ENCODE results near the gene YIPF1. TPM values are rescaled to one million over a fixed set of nuclear protein-coding genes. Genes with fewer than 3 reads are reported as not detected.

YIPF1 gene
- total and polyA plus RNA-seq, 10 of the 15 experiments (the other 5 are each of a cell fraction or from before 2014, with no cell fraction given) = 13.0 to 36.0 (median 20.3) TPM

- TF ChIP-seq, protein P1, sequence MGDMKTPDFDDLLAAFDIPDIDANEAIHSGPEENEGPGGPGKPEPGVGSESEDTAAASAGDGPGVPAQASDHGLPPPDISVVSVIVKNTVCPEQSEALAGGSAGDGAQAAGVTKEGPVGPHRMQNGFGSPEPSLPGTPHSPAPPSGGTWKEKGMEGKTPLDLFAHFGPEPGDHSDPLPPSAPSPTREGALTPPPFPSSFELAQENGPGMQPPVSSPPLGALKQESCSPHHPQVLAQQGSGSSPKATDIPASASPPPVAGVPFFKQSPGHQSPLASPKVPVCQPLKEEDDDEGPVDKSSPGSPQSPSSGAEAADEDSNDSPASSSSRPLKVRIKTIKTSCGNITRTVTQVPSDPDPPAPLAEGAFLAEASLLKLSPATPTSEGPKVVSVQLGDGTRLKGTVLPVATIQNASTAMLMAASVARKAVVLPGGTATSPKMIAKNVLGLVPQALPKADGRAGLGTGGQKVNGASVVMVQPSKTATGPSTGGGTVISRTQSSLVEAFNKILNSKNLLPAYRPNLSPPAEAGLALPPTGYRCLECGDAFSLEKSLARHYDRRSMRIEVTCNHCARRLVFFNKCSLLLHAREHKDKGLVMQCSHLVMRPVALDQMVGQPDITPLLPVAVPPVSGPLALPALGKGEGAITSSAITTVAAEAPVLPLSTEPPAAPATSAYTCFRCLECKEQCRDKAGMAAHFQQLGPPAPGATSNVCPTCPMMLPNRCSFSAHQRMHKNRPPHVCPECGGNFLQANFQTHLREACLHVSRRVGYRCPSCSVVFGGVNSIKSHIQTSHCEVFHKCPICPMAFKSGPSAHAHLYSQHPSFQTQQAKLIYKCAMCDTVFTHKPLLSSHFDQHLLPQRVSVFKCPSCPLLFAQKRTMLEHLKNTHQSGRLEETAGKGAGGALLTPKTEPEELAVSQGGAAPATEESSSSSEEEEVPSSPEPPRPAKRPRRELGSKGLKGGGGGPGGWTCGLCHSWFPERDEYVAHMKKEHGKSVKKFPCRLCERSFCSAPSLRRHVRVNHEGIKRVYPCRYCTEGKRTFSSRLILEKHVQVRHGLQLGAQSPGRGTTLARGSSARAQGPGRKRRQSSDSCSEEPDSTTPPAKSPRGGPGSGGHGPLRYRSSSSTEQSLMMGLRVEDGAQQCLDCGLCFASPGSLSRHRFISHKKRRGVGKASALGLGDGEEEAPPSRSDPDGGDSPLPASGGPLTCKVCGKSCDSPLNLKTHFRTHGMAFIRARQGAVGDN (IDR thresholded peaks at IDR 0.05) = no peak
- no peak for TF ChIP-seq ZBED1 (IDR thresholded peaks at IDR 0.05; ENCODE audit: borderline replicate concordance)
Observed at GRCh38 chr1:53909946-53910345, 20.3 kb upstream of the YIPF1 start (continued).

GRCh38 chr1:53906121-53906520 is 16.5 kb upstream of the YIPF1 start:
- ChIA-PET RAD21 (ENCODE audit: unreplicated experiment) (no interaction called here), SMC1A (ENCODE audit: uncharacterized antibody, unreplicated experiment) (no interaction called here), CTCF (interaction anchor here (1.4 kb wide), 1 partner anchor 45 kb away, joined by 3 read pairs; no protein-coding TSS in a partner anchor), POLR2A (no interaction called here)
- H3K27me3 ChIP-seq (replicated peaks in 1 of 2; ENCODE audit: control insufficient read depth in 2 of 2, insufficient read depth in 2 of 2, low read length in 1 of 2) = no peaks in the 10 kb centered on the region
- no peak overlapping the region for H2AFZ ChIP-seq (ENCODE audit: control insufficient read depth, low read depth, low read length)
- H4K20me1 ChIP-seq (ENCODE audit: control insufficient read depth, insufficient read depth) = no peaks in the 10 kb centered on the region
- BruUV-seq (replicated peaks) = no TSS peak
- H3K27ac ChIP-seq (ENCODE audit: control insufficient read depth, insufficient read depth) = no peak overlapping the region
- no peaks in the 10 kb centered on the region for H3K36me3 ChIP-seq (ENCODE audit: control insufficient read depth in 2 of 2, insufficient read depth in 2 of 2, low read length in 1 of 2)
- no peak overlapping the region for H3K4me2 ChIP-seq (ENCODE audit: control insufficient read depth, insufficient read depth)
- ATAC-seq = no peak
- FAIRE-seq = no peak
- intact Hi-C loops (cut with micrococcal nuclease; ENCODE audit: unreplicated experiment) = no loop called here
- TF ChIP-seq RUNX3 (IDR thresholded peaks at IDR 0.05; ENCODE audit: low read length) = no peak
- no peak for TF ChIP-seq HDAC6 (IDR thresholded peaks at IDR 0.05; ENCODE audit: unreplicated experiment)
- TF ChIP-seq MYC (IDR thresholded peaks at IDR 0.05; ENCODE audit: insufficient read depth, insufficient read length, insufficient replicate concordance, low read length, severe bottlenecking) = no peak
- TF ChIP-seq CBFB (IDR thresholded peaks at IDR 0.05; ENCODE audit: low read depth) = no peak
- no peak for TF ChIP-seq SIX5 (IDR thresholded peaks at IDR 0.05; ENCODE audit: low read depth, low read length, severe bottlenecking)
- no peak for TF ChIP-seq BMI1 (IDR thresholded peaks at IDR 0.05; ENCODE audit: borderline replicate concordance)
- H3K9me3 ChIP-seq (replicated peaks; ENCODE audit: control insufficient read depth, insufficient read depth, low read length) = no peaks in the 10 kb centered on the region
- H3K79me2 ChIP-seq (ENCODE audit: control insufficient read depth, insufficient read depth, low read length) = no peaks in the 10 kb centered on the region
- WGBS (ENCODE audit: insufficient coverage, insufficient replicate concordance, low lambda C conversion rate, missing lambda C conversion rate) = 64% methylated on average over 4 of the region's 4 CpGs
- H3K4me1 ChIP-seq (ENCODE audit: control insufficient read depth, insufficient read depth, low read length) = no peaks in the 10 kb centered on the region
- no peak for DNase-seq (ENCODE audit: low read depth, low spot score)
- in situ Hi-C loops (cut with MboI) = no loop called here
- no peak overlapping the region for H3K9ac ChIP-seq (ENCODE audit: control insufficient read depth, insufficient read depth, low read length)
- no peak overlapping the region for H3K4me3 ChIP-seq
